Stimulated activated effector memory CD8-positive, alpha-beta T cell treated with anti-CD3 and anti-CD28 coated beads, Interleukin-12 subunit alpha, Interleukin-12 subunit beta, amount 100 ng/mL, for 72 hours (primary cell): Measurements from ENCODE around the gene TRPV4.
A peak's percentile ranks its signal among the peaks of the same experiment; 100 is the strongest.

ENCODE experiments used
- ATAC-seq: fragments of 150-1000 bp; cut with Tn5 transposase; 2 replicates; pipeline ENCODE4 v1.10.0; 2021
- DNase-seq, 2 donors: peaks; one replicate each; pipeline ENCODE4 v3.0.0; 2021 to 2022; ENCODE audit warnings: low spot score in 2 of 2
- H3K27ac Mint-ChIP-seq: one replicate; pipeline ENCODE4 v1.8.0; 2022; ENCODE audit warnings: mild to moderate bottlenecking, mixed read lengths
- H3K36me3 Mint-ChIP-seq: one replicate; pipeline ENCODE4 v1.8.0; 2022; ENCODE audit warnings: mild to moderate bottlenecking, mixed read lengths
- H3K4me1 Mint-ChIP-seq: one replicate; pipeline ENCODE4 v1.8.0; 2022; ENCODE audit warnings: mixed read lengths
- H3K4me3 Mint-ChIP-seq: one replicate; pipeline ENCODE4 v1.8.0; 2022; ENCODE audit warnings: mild to moderate bottlenecking, mixed read lengths
- H3K9me3 Mint-ChIP-seq: one replicate; pipeline ENCODE4 v1.8.0; 2022; ENCODE audit warnings: mixed read lengths

TRPV4 gene

DNA sequence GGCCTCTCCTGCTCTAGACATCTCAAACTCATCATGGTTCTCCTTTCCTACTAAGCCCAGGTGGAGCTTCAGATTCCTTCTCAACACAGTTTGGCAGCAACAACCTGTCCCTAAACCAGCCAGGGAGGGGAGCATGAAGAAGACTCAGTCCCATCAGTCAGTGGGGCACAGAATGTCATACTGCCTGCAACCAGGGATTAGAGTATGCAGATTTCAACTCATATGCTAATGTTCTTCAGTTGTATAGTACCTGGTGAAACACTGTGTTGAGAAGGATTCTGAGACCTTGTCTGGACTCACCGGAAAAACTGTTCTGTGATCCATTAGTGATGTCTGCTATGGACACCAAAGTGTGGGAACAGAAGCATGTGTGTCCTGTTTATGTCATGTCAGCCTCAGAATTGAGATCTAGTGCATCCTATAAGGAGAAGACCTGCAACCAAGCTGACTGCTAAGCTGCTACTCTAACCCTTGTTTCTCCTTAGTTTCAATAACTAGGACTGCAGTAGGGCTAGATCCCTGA, 43.6 kb downstream of the TRPV4 start:
- H3K36me3 Mint-ChIP-seq = no peaks in the 10 kb centered on the region
- no peak overlapping the region for H3K4me3 Mint-ChIP-seq
- no peaks in the 10 kb centered on the region for H3K4me1 Mint-ChIP-seq
- ATAC-seq (no peak), DNase-seq (no peak)
- no peaks in the 10 kb centered on the region for H3K9me3 Mint-ChIP-seq
- no peak overlapping the region for H3K27ac Mint-ChIP-seq

DNA sequence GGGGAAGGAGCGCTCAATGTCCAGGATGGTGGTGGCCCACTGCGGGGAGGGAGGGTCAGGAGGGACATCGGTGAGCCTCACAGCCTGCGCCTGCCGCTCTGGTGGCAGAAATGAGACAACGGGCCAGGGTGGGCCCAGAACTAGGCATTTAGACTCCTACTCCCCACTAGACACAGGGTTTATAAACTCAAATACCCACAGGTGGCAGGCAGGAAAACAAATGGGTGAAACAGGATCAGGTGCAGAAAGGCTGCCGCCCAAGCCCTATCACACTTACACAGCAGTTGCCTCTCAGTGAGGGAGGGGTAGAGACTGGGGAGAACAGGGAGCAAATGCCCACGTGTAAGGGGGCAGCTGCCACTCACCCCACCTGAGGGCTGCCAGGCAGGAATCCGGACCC, 46.4 kb downstream of the TRPV4 start:
- Mint-ChIP-seq H3K9me3 (no peaks in the 10 kb centered on the region), H3K4me1 (no peaks in the 10 kb centered on the region), H3K4me3 (no peak overlapping the region), H3K27ac (no peak overlapping the region), H3K36me3 (no peaks in the 10 kb centered on the region)
- ATAC-seq (no peak), DNase-seq (no peak)

DNA sequence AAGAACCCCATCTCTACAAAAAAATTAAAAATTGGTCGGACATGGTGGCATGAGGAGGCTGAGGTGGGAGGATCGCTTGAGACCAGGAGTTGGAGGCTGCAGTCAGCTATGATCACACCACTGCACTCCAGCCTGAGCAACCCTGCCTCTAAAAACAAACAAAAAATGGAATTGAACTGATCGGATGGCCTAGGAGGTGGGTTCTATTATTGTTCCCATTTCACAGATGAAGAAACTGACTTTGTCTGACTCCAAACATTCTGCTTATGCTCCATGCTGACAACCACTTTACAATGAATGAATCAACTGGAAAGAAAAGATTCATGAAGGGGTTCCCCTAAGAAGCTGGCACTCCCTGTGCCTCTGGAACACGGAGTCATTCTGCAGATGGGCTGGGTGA, 47.3 kb downstream of the TRPV4 start:
- no peaks in the 10 kb centered on the region for H3K36me3 Mint-ChIP-seq
- H3K4me1 Mint-ChIP-seq = no peaks in the 10 kb centered on the region
- H3K9me3 Mint-ChIP-seq = no peaks in the 10 kb centered on the region
- ATAC-seq = no peak
- H3K27ac Mint-ChIP-seq = no peak overlapping the region
- no peak for DNase-seq
- no peak overlapping the region for H3K4me3 Mint-ChIP-seq

DNA sequence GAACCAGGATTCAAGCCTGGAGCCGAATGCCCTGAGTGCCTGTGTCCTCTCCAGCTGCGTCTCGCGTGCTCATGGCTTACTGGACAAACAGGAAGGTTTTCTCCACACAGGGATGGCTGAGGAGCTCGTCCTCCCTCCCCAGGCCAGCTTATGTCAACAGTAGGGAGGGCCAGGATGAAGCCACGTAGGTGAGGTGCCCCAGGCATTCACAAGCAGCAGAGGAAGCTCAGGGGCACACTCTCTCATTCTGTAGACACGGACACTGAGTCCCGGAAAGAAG, 49.3 kb downstream of the TRPV4 start:
- no peaks in the 10 kb centered on the region for H3K36me3 Mint-ChIP-seq
- ATAC-seq = no peak
- H3K27ac Mint-ChIP-seq = no peak overlapping the region
- no peak for DNase-seq
- no peaks in the 10 kb centered on the region for H3K9me3 Mint-ChIP-seq
- no peak overlapping the region for H3K4me3 Mint-ChIP-seq
- no peaks in the 10 kb centered on the region for H3K4me1 Mint-ChIP-seq

DNA sequence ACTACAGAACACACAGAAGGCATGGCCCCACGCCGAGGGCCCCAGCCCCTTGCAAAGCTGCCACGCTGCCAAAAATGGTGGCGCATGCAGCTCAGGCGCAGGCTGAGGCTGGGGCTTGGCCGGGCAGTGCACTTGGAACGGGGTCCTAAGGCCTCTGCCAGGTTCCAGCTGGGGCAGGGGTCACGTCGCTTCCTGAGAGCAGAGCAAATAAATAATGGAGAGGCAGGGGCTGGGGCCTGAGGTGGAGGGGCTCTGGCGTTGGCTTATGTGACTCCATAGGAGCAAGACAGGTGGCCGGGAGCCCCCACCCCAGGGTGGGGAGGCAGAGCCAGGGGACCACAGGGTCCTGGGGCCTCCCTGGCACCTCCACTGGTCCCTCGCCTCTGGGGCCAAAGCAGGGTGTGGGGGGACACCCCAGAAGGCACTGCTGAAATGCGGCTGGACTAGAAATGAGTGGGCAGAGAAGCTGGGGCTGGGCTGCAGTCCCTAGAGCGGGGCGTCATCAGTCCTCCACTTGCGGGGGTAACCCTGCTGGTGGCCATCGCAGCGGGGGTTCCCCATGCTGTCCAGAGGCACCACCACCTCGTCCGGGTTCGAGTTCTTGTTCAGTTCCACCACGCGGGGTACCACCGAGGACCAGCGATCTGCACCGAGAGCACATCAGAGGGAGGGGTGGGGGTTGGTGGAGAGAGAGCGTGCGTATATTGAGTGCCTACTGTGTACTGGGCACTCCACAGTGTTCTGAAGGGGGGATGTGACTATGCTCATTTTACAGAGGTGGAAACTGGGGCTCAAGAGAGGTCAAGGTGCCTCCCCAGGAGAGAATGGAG, 49.8 kb downstream of the TRPV4 start:
- H3K4me3 Mint-ChIP-seq = no peak overlapping the region
- no peaks in the 10 kb centered on the region for H3K36me3 Mint-ChIP-seq
- ATAC-seq = no peak
- no peak overlapping the region for H3K27ac Mint-ChIP-seq
- no peak for DNase-seq
- no peaks in the 10 kb centered on the region for H3K9me3 Mint-ChIP-seq
- no peaks in the 10 kb centered on the region for H3K4me1 Mint-ChIP-seq

DNA sequence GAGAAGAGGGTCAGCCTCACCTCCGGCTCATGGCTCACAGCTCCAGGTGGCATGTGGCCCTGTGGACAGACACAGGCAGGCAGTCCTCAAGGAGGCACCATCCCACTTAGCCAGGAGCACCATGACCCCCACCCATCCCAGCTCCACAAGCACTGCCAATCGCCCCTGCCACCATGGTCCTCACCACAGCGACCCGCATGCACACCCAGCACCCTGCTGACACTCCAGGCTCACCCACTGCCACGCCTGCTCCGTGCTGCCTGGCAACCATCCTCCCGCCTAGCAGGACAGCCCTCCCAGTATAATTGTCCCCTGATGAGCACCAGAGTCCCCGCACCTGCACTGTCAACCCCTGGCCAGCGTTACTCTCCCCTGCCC, 50.9 kb downstream of the TRPV4 start:
- H3K36me3 Mint-ChIP-seq = no peaks in the 10 kb centered on the region
- ATAC-seq = no peak
- DNase-seq = no peak
- no peak overlapping the region for H3K27ac Mint-ChIP-seq
- no peak overlapping the region for H3K4me3 Mint-ChIP-seq
- H3K9me3 Mint-ChIP-seq = no peaks in the 10 kb centered on the region
- H3K4me1 Mint-ChIP-seq = no peaks in the 10 kb centered on the region

DNA sequence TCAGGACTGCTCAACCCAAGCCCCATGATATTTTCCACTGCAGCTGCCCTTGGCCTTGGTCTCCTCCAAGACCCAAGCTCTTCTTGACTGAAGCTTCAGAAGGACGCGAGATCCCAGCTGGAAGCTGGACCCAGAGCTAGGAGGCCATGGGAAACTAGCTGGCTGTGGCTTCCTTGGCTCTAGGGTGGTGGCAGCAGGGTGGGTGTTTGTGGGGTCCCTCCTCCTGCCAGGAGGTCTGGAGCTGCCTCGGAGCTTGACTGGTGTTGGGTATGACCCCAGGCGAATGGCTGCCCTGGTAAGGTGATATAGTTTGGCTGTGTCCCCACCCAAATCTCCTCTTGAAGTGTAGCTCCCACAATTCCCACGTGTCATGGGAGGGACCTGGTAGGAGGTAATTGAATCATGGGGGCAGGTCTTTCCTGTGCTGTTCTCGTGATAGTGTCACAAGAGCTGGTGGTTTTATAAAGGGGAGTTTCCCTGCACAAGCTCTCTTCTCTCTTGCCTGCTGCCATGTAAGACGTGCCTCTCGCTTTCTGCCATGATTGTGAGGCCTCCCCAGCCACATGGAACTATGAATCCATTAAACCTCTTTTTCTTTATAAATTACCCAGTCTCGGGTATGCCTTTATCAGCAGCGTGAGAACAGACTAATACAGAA, 51.4 kb downstream of the TRPV4 start:
- DNase-seq (no peak), ATAC-seq (no peak)
- H3K36me3 Mint-ChIP-seq = no peaks in the 10 kb centered on the region
- no peak overlapping the region for H3K4me3 Mint-ChIP-seq
- no peaks in the 10 kb centered on the region for H3K4me1 Mint-ChIP-seq
- no peak overlapping the region for H3K27ac Mint-ChIP-seq
- no peaks in the 10 kb centered on the region for H3K9me3 Mint-ChIP-seq

DNA sequence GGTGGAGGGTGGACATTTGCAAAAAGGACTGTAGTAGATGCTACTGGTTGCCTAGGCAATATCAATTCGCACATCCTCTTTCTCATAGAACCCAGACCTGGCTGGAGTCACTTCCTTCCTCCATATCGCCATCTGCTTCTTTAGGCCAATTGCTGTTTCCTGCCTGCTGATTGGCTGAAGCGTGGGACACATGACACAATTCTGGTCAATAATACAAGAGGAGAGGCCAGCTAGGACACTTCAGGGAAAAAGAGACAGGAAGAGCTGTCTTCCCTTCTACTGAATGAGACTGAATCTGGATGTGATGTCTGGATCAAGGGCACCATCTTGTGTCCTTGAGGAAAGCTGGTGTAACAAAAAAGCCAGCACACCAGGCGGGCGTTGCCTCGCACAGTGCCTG, 53.8 kb downstream of the TRPV4 start:
- H3K4me3 Mint-ChIP-seq = no peak overlapping the region
- no peak overlapping the region for H3K27ac Mint-ChIP-seq
- no peak for ATAC-seq
- no peaks in the 10 kb centered on the region for H3K4me1 Mint-ChIP-seq
- no peak for DNase-seq
- H3K9me3 Mint-ChIP-seq = no peaks in the 10 kb centered on the region
- H3K36me3 Mint-ChIP-seq = no peaks in the 10 kb centered on the region

DNA sequence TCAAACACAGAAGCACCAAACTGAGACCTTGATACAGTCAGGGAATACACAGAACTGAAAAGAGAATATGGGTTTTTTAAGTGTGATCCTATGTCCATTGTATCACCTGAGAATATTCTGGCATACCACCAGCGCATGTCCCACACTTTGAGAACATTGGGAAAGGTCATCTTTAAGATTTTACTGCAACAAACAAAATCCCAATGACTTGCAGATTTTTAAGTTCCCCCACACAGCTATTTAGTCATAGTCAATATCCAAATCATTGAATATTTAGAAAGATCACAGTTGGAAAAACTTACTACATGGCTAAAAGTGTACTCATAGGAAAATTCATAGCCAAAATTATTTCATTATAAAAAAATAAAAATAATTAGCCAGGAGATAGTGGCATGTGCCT, 54.5 kb downstream of the TRPV4 start:
- DNase-seq (no peak), ATAC-seq (no peak)
- Mint-ChIP-seq H3K4me3 (no peak overlapping the region), H3K36me3 (no peaks in the 10 kb centered on the region), H3K9me3 (no peaks in the 10 kb centered on the region), H3K27ac (no peak overlapping the region), H3K4me1 (peaks cover 2% of the 10 kb centered on the region)

DNA sequence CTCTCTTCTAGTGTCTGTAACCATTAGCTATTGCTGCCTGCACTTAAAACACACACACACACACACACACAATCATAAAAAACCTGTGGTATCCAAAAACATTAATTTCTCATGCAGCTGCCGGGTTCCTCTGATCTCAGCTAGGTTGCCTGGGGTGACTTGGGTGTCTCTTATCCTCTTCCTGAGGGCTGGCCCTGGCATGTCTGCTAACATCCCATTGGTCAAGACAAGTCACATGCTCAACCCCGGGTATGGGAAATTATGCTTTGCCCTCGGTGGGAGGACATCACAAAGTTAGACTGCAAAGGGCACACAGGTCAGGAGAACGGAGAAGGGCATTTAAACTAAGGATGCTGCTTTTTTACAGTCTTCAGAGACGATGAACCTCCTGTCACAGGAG, 55.7 kb downstream of the TRPV4 start:
- DNase-seq = peak in 1 of 2 donors; percentile 73
- Mint-ChIP-seq H3K36me3 (no peaks in the 10 kb centered on the region), H3K4me3 (peak overlapping the region; percentile 33), H3K9me3 (no peaks in the 10 kb centered on the region), H3K27ac (no peak overlapping the region), H3K4me1 (peaks cover 9% of the 10 kb centered on the region)
- peak; percentile 75 for ATAC-seq

DNA sequence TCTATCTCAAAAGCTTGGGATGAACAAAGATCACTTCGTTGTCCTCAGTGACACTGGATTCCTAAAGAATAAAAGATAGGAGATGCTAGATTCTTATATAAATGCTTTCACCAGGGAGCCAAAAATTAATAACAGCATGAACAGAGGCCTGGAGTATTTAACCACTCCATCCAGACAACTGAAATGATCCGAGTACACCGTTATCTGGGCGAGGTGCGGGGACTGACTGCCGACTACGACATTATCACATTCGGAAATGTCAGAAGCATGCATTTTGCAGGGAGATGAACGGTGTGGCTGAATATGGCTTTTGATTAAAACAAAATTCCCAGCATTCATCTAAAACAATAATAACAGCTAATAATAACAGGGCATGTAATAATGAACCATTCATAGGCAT, 56.6 kb downstream of the TRPV4 start:
- no peak for DNase-seq
- no peak overlapping the region for H3K4me3 Mint-ChIP-seq
- H3K9me3 Mint-ChIP-seq = no peaks in the 10 kb centered on the region
- no peaks in the 10 kb centered on the region for H3K36me3 Mint-ChIP-seq
- H3K27ac Mint-ChIP-seq = no peak overlapping the region
- no peak for ATAC-seq
- peaks cover 9% of the 10 kb centered on the region for H3K4me1 Mint-ChIP-seq

DNA sequence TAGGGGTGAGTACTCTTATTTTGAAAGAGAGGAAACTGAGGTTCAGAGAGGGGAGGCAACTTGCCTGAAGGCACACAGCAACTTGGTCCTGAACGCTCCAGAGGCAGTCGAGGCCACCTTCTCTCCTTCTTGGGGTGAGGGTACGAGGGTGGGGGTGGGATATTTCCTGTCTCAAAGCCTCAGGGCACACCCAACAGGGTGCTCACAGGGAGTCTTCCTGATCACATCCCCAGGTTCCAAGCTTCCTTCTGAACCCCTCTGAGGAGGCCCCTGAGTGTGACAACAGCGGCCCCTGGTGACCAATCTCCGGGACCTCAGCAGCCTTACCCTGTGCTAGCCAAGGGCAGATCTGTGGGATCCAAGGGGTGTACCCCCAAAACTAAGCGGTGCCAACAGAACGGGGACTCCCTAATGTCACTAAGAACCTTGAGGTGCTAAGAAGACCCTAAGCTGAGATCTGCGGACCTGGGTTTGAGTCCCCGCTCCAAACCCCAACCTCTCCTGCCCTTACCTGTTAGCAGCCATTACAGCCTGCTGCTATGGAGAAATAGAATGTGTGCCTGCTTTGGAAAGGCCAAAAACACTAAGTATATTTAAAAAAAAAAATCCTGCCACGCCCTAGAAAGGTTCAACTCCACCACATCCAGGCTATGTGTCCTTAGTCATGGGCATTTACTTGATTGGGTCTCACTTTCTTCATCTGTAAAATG, 57.9 kb downstream of the TRPV4 start:
- no peaks in the 10 kb centered on the region for H3K36me3 Mint-ChIP-seq
- H3K4me3 Mint-ChIP-seq = no peak overlapping the region
- H3K9me3 Mint-ChIP-seq = no peaks in the 10 kb centered on the region
- H3K27ac Mint-ChIP-seq = no peak overlapping the region
- peaks cover 9% of the 10 kb centered on the region for H3K4me1 Mint-ChIP-seq
- DNase-seq (peak; percentile 57 to 82), ATAC-seq (peak; percentile 79)

DNA sequence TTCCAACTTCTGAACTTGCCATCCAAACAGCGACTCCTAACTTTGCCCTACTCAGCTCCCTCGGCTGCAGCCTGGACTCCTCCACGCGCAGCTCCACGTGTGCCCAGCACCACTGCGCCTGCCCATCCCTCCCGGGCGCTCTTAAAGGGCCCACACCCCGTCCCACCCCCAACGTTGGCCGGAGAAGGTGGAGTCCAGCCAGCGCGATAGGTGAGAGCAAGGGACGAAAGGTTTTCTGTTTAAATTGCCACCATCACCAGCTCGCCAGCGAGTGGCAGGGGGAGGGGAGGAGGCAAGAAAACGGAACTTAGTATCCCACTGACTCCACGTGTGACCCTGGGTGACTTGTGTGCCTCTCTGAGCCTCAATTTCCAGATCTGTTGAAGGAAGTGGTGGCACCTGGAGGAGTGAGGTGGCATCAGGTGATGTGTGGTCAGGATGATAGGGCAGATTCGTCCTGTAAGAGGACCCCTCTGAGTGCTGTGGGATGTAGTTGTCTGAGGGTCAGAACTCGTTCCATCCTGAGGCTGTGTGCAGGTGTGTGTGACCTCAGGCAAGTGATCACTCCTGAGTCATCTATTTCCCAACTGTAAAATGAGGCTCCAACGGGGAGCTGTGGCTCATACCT, 59.7 kb downstream of the TRPV4 start:
- ATAC-seq = no peak
- no peaks in the 10 kb centered on the region for H3K36me3 Mint-ChIP-seq
- H3K9me3 Mint-ChIP-seq = no peaks in the 10 kb centered on the region
- no peak overlapping the region for H3K27ac Mint-ChIP-seq
- peaks cover 9% of the 10 kb centered on the region for H3K4me1 Mint-ChIP-seq
- DNase-seq = no peak
- no peak overlapping the region for H3K4me3 Mint-ChIP-seq

DNA sequence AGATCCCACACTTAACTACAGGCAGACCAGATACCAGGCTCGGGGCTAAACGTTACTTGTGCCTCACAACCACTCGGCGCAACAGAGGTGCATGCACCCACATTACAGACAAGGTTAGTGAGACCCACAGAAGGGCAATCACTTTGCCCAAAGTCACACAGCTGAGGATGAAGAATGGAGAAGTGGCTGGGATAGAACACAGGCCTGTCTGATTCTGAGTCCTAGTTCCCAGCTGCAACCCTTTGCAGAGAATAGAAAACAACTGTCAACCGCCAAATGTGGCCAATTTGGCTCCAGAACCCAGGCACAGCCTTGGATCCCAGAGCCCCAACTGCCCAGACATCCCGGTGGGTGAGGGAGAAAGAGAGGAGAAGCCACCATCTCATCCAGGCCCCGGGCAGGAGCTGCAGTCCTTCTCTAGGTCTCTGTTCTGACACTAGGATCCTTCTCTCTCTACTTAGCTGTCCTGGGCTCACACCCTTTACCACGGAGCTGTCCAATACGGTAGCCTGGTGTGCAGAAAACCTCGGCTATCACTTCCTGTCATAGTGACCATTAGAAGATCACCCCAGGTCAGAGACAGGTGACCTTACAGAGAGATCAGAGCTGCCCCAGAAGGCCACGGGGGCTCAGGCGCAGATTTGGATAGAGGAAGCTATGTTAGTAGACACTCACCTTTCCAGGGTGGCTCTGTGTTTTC, 60.4 kb downstream of the TRPV4 start:
- DNase-seq (no peak), ATAC-seq (no peak)
- Mint-ChIP-seq H3K27ac (no peak overlapping the region), H3K4me1 (peaks cover 9% of the 10 kb centered on the region), H3K9me3 (no peaks in the 10 kb centered on the region), H3K4me3 (no peak overlapping the region), H3K36me3 (no peaks in the 10 kb centered on the region)
